Right lobe of liver (tissue), 4 donors: ENCODE results near the gene GALNTL6.

ENCODE experiments used
- CTCF ChIP-seq, 4 donors: fragments of 200-600 bp in 3 of 4; fragments of 450-650 bp in 1 of 4; IDR thresholded peaks; one replicate each; pipeline versions ENCODE4 v1.5.1 to v1.8.0; 2016 to 2022; ENCODE audit warnings: antibody characterized with exemption in 4 of 4, mild to moderate bottlenecking in 2 of 4
- POLR2A ChIP-seq: fragments of 450-650 bp; IDR thresholded peaks from one replicate; pipeline ENCODE4 v1.6.1; 2017; ENCODE audit warnings: antibody characterized with exemption, mild to moderate bottlenecking
- donor health status: DM: no; HTN: no; CAD: no.
- donor health status: DM: no; HTN: no; CAD: no.
- donor health status: DM: no; HTN: yes; CAD: no.

- TF ChIP-seq CTCF (IDR thresholded peaks at IDR 0.05), result no peak
- TF ChIP-seq POLR2A, result no peak
These were observed 1058.2 kb downstream of the GALNTL6 start for GRCh38 chr4:172871381-172871780.
